ENCODE measurements around the gene DOCK6. TPM values are rescaled to one million over a fixed set of nuclear protein-coding genes. Genes with fewer than 3 reads are reported as not detected.

Gene DOCK6
- total and polyA plus RNA-seq, 2 of the 13 experiments (the other 11 are each of a cell fraction or from before 2014, with no cell fraction given): 5.4 to 38.1 TPM

GRCh38 chr19:11197291-11198174 is 64.8 kb downstream of the DOCK6 start, which contains the start of gene KANK2 (continued):
- TF ChIP-seq ZNF737 (CRISPR knock-in tag; IDR thresholded peaks at IDR 0.05; ENCODE audit: borderline replicate concordance) (no peak), EZH2 (conservative IDR thresholded peaks at IDR 0.05; ENCODE audit: low read depth, low read length) (no peak), BCL3 (CRISPR knock-in tag; IDR thresholded peaks at IDR 0.05) (no peak), SNAPC2 (CRISPR knock-in tag; IDR thresholded peaks at IDR 0.05) (no peak), GATA4 (IDR thresholded peaks at IDR 0.05; ENCODE audit: borderline replicate concordance, low read depth) (no peak), TIGD3 (CRISPR knock-in tag; IDR thresholded peaks at IDR 0.05; ENCODE audit: borderline replicate concordance) (no peak), RFX5 (IDR thresholded peaks at IDR 0.05; ENCODE audit: low read depth, low read length) (no peak), ZNF383 (CRISPR knock-in tag; IDR thresholded peaks at IDR 0.05; ENCODE audit: borderline replicate concordance) (no peak), ATF4 (CRISPR knock-in tag; IDR thresholded peaks at IDR 0.05) (no peak), KLF9 (CRISPR knock-in tag; IDR thresholded peaks at IDR 0.05; ENCODE audit: low read depth) (no peak), THAP9 (CRISPR knock-in tag; IDR thresholded peaks at IDR 0.05; ENCODE audit: borderline replicate concordance) (no peak), CBFB (CRISPR knock-in tag; IDR thresholded peaks at IDR 0.05) (0 out of 2 replicates have a peak, but pooled peaks have one; percentile 15), CREBL2 (CRISPR knock-in tag; IDR thresholded peaks at IDR 0.05; ENCODE audit: borderline replicate concordance) (no peak), HNRNPLL (IDR thresholded peaks at IDR 0.05; ENCODE audit: low read depth, low read length, poor library complexity, severe bottlenecking) (no peak), PHF8 (CRISPR knock-in tag; IDR thresholded peaks at IDR 0.05) (peak; percentile 64), AKAP8 (CRISPR knock-in tag; IDR thresholded peaks at IDR 0.05) (no peak), ZNF761 (CRISPR knock-in tag; conservative IDR thresholded peaks at IDR 0.05) (no peak), ATAD3A (CRISPR knock-in tag; IDR thresholded peaks at IDR 0.05) (no peak), THAP8 (CRISPR knock-in tag; IDR thresholded peaks at IDR 0.05; ENCODE audit: borderline replicate concordance) (no peak)

Measured in HepG2 (cell line).